Naive thymus-derived CD4-positive, alpha-beta T cell (primary cell): ENCODE data around the gene ZNF132. TPM values are rescaled to one million over a fixed set of nuclear protein-coding genes. Genes with fewer than 3 reads are reported as not detected.
A peak's percentile ranks its signal among the peaks of the same experiment; 100 is the strongest.

Source experiments
- ATAC-seq: fragments of 150-1000 bp; cut with Tn5 transposase; 2 replicates; pipeline ENCODE4 v1.10.0; 2021; ENCODE audit warnings: mild to moderate bottlenecking, moderate library complexity
- CTCF ChIA-PET: fragments of 350-600 bp; sonication (Branson Sonifier 250); formaldehyde crosslinking; loops from one replicate; lab custom pipeline; 2021; ENCODE audit warnings: antibody characterized with exemption; lab: Charles Lee
- POLR2A ChIA-PET: fragments of 350-600 bp; sonication (Branson Sonifier 250); formaldehyde crosslinking; loops from one replicate; lab custom pipeline; 2021; ENCODE audit warnings: antibody characterized with exemption, inconsistent platforms; lab: Charles Lee
- DNase-seq, 9 donors: peaks; one replicate each; pipeline versions ENCODE4 v3.0.0 to v3.0.0-alpha.2; 2020 to 2022; ENCODE audit warnings: mixed read lengths in 1 of 9
- H3K27ac ChIP-seq: one replicate; pipeline ENCODE4 v1.7.0; 2013; ENCODE audit warnings: mild to moderate bottlenecking, low read depth, low read length, moderate library complexity
- H3K27me3 ChIP-seq, 2 donors: one replicate each; pipeline ENCODE4 v1.7.0; 2013; ENCODE audit warnings: low read length in 2 of 2, mild to moderate bottlenecking in 2 of 2, moderate library complexity in 2 of 2; ENCODE audit not compliant: control insufficient read depth in 2 of 2, insufficient read depth in 2 of 2
- H3K36me3 ChIP-seq, 3 experiments: 1 replicate in 2 of 3; 2 replicates in 1 of 3; pipeline ENCODE4 v1.7.0; 2013; ENCODE audit warnings: low read length in 3 of 3, mild to moderate bottlenecking in 3 of 3, moderate library complexity in 1 of 3; ENCODE audit not compliant: insufficient read depth in 3 of 3, control insufficient read depth in 2 of 3
- H3K4me1 ChIP-seq, 2 donors: one replicate each; pipeline ENCODE4 v1.7.0; 2013; ENCODE audit warnings: low read length in 2 of 2, mild to moderate bottlenecking in 2 of 2, moderate library complexity in 1 of 2; ENCODE audit not compliant: control insufficient read depth in 2 of 2, insufficient read depth in 2 of 2
- H3K4me3 ChIP-seq: 2 replicates; pipeline ENCODE4 v1.7.0; 2013; ENCODE audit warnings: mild to moderate bottlenecking, low read length
- H3K9me3 ChIP-seq, 3 experiments: 1 replicate in 2 of 3; 2 replicates in 1 of 3; pipeline ENCODE4 v1.7.0; 2013; ENCODE audit warnings: low read length in 3 of 3; ENCODE audit not compliant: control insufficient read depth in 2 of 3
- H3K27ac Mint-ChIP-seq, 9 donors: one replicate each; pipeline ENCODE4 v1.8.0; 2020 to 2022; ENCODE audit warnings: mixed read lengths in 9 of 9, mild to moderate bottlenecking in 8 of 9, moderate library complexity in 5 of 9, inconsistent platforms in 2 of 9
- H3K27me3 Mint-ChIP-seq, 5 donors: one replicate each; pipeline ENCODE4 v1.8.0; 2021 to 2022; ENCODE audit warnings: mixed read lengths in 5 of 5, mild to moderate bottlenecking in 1 of 5
- H3K36me3 Mint-ChIP-seq, 5 donors: one replicate each; pipeline ENCODE4 v1.8.0; 2020 to 2022; ENCODE audit warnings: mixed read lengths in 5 of 5, mild to moderate bottlenecking in 3 of 5, inconsistent platforms in 1 of 5
- H3K4me1 Mint-ChIP-seq, 7 donors: one replicate each; pipeline ENCODE4 v1.8.0; 2020 to 2022; ENCODE audit warnings: mixed read lengths in 7 of 7, mild to moderate bottlenecking in 3 of 7, inconsistent platforms in 1 of 7
- H3K4me3 Mint-ChIP-seq, 10 donors: one replicate each; pipeline ENCODE4 v1.8.0; 2020 to 2022; ENCODE audit warnings: mild to moderate bottlenecking in 10 of 10, mixed read lengths in 10 of 10, moderate library complexity in 6 of 10, inconsistent platforms in 2 of 10
- H3K9me3 Mint-ChIP-seq, 11 donors: one replicate each; pipeline ENCODE4 v1.8.0; 2020 to 2022; ENCODE audit warnings: mixed read lengths in 11 of 11, mild to moderate bottlenecking in 4 of 11, inconsistent platforms in 1 of 11, moderate library complexity in 1 of 11
- intact Hi-C, 2 donors: fragments of 100-400 bp; cut with micrococcal nuclease; formaldehyde crosslinking; loops; one replicate each; pipeline ENCODE4 v1.15.1; 2023
- polyA plus RNA-seq, 2 donors: library from polyadenylated mRNA; unstranded; fragments of 300-500 nt; fragmentation: Illumina TruSeq; gene quantifications; one replicate each; pipeline ENCODE4 v1.2.3, GENCODE V29; 2021
- total RNA-seq, 6 experiments: library from RNA in 5 of 6; stranded (reverse) in 5 of 6; gene quantifications; 1 replicate in 5 of 6; 2 replicates in 1 of 6; pipeline ENCODE4 v1.2.3 and lab custom pipeline; 2021 to 2026

ZNF132 gene
- total and polyA plus RNA-seq, 7 experiments from 2014 or later: 1.2 to 12.9 (median 3.6) TPM

- ChIA-PET POLR2A (interaction anchor here (1.2 kb wide), 1 partner anchor 97 kb away, joined by 3 read pairs; the partner anchor contains the start of gene ZNF497), CTCF (no interaction called here)
- DNase-seq: no peak
- no peaks in the 10 kb centered on the region for H3K27me3 Mint-ChIP-seq
- Histone ChIP-seq H3K36me3 (peaks cover 0 to 16% (median 0%) of the 10 kb centered on the region in 3 experiments), H3K27ac (no peak overlapping the region), H3K9me3 (no peaks in the 10 kb centered on the region), H3K4me3 (no peak overlapping the region), H3K4me1 (no peaks in the 10 kb centered on the region), H3K27me3 (no peaks in the 10 kb centered on the region)
- peaks cover 0 to 21% (median 14%) of the 10 kb centered on the region in 5 donors for H3K36me3 Mint-ChIP-seq
- no peak overlapping the region for H3K27ac Mint-ChIP-seq
- H3K4me3 Mint-ChIP-seq: no peak overlapping the region
- peaks cover 0 to 2% (median 0%) of the 10 kb centered on the region in 7 donors for H3K4me1 Mint-ChIP-seq
- intact Hi-C loops: no loop called here
- H3K9me3 Mint-ChIP-seq: no peaks in the 10 kb centered on the region
- ATAC-seq: no peak
Measured at GRCh38 chr19:58460039-58460438, 20.1 kb upstream of the ZNF132 start.

- no peak overlapping the region for H3K27ac Mint-ChIP-seq
- POLR2A ChIA-PET: no interaction called here
- Histone ChIP-seq H3K4me1 (peaks cover 0 to under 1% of the 10 kb centered on the region in 2 donors), H3K4me3 (no peak overlapping the region), H3K9me3 (no peaks in the 10 kb centered on the region), H3K36me3 (peaks cover 0 to 27% (median 0%) of the 10 kb centered on the region in 3 experiments), H3K27me3 (no peaks in the 10 kb centered on the region), H3K27ac (no peak overlapping the region)
- peaks cover 0 to 31% (median 18%) of the 10 kb centered on the region in 5 donors for H3K36me3 Mint-ChIP-seq
- ATAC-seq: no peak
- H3K4me1 Mint-ChIP-seq: peaks cover 8 to 16% (median 13%) of the 10 kb centered on the region in 7 donors
- no peak for DNase-seq
- no peak overlapping the region for H3K4me3 Mint-ChIP-seq
- peaks cover 0 to 1% (median 0%) of the 10 kb centered on the region in 11 donors for H3K9me3 Mint-ChIP-seq
- peaks cover 0 to 2% (median 0%) of the 10 kb centered on the region in 5 donors for H3K27me3 Mint-ChIP-seq
- intact Hi-C loops: no loop called here
- CTCF ChIA-PET: no interaction called here
Measured at GRCh38 chr19:58456111-58456510, 16.2 kb upstream of the ZNF132 start.

- intact Hi-C loops: no loop called here
- no peak overlapping the region for H3K4me3 ChIP-seq
- no peak overlapping the region for H3K27ac ChIP-seq
- H3K4me1 Mint-ChIP-seq: peaks cover 14 to 23% (median 19%) of the 10 kb centered on the region in 7 donors
- peaks cover 0 to 27% (median 0%) of the 10 kb centered on the region in 3 experiments for H3K36me3 ChIP-seq
- ATAC-seq: no peak
- peaks cover 0 to 5% (median 0%) of the 10 kb centered on the region in 5 donors for H3K27me3 Mint-ChIP-seq
- H3K27me3 ChIP-seq: no peaks in the 10 kb centered on the region
- H3K4me1 ChIP-seq: peaks cover 0 to 4% of the 10 kb centered on the region in 2 donors
- no peak overlapping the region for H3K27ac Mint-ChIP-seq
- DNase-seq: no peak
- no peaks in the 10 kb centered on the region for H3K9me3 ChIP-seq
- CTCF ChIA-PET: no interaction called here
- H3K4me3 Mint-ChIP-seq: peak overlapping the region in 1 of 10 donors; percentile 44
- POLR2A ChIA-PET: no interaction called here
- peaks cover 0 to 2% (median 0%) of the 10 kb centered on the region in 11 donors for H3K9me3 Mint-ChIP-seq
- peaks cover 0 to 31% (median 18%) of the 10 kb centered on the region in 5 donors for H3K36me3 Mint-ChIP-seq
Measured at GRCh38 chr19:58455306-58455705, 15.4 kb upstream of the ZNF132 start.

- peaks cover 0 to 6% (median 0%) of the 10 kb centered on the region in 3 experiments for H3K9me3 ChIP-seq
Measured at GRCh38 chr19:58453743-58454142, 13.8 kb upstream of the ZNF132 start.

GRCh38 chr19:58451358-58452101, 11.6 kb upstream of the ZNF132 start, which contains the start of gene ZNF324B:
Gene ZNF324B (plus strand): TSS chr19:58451622. CDS start chr19:58453702, 2,080 bp downstream.
- CTCF ChIA-PET: interaction anchor here (0.6 kb wide), 1 partner anchor 14 kb away, joined by 3 read pairs; no protein-coding TSS in a partner anchor
- peak within 1 kb of the TSS; percentile 81 for H3K27ac ChIP-seq
- peak; percentile 99 for ATAC-seq
- peaks cover 0 to 7% (median 0%) of the 10 kb centered on the region in 3 experiments for H3K9me3 ChIP-seq
- POLR2A ChIA-PET: interaction anchor here (0.6 to 1.2 kb wide), 8 partner anchors 9 to 601 kb away, joined by 3 to 5 read pairs (median 3); partner anchors contain the start of genes ZNF132, ZNF274 and ZNF584
- H3K4me3 ChIP-seq: peak within 1 kb of the TSS; percentile 63
- DNase-seq: peak; percentile 90 to 97 (median 94)
- no peaks in the 10 kb centered on the region for H3K27me3 ChIP-seq
- Mint-ChIP-seq H3K4me3 (peak within 1 kb of the TSS; percentile 85 to 98 (median 88)), H3K4me1 (peaks cover 12 to 23% (median 19%) of the 10 kb centered on the region in 7 donors), H3K27ac (peak within 1 kb of the TSS in 8 of 9 donors; percentile 2 to 90 (median 71)), H3K27me3 (peaks cover 8 to 26% (median 17%) of the 10 kb centered on the region in 5 donors), H3K9me3 (peaks cover 0 to 19% (median 8%) of the 10 kb centered on the region in 11 donors), H3K36me3 (peaks cover 0 to 17% (median 12%) of the 10 kb centered on the region in 5 donors)
- intact Hi-C loops: loop anchor here (1.0 to 5.0 kb wide), 18 partner anchors 11 to 1209 kb away; partner anchors contain the start of genes ZNF132 (in 2 of the 2), ZNF446 (in 2 of the 2), ZNF584 (in 2 of the 2) and ZNF837 (in 2 of the 2)
- H3K4me1 ChIP-seq: peaks cover 0 to 4% of the 10 kb centered on the region in 2 donors
- H3K36me3 ChIP-seq: peaks cover 0 to 20% (median 0%) of the 10 kb centered on the region in 3 experiments

More at GRCh38 chr19:58453743-58454142, 13.8 kb upstream of the ZNF132 start:
- Histone ChIP-seq H3K4me1 (peaks cover 0 to 4% of the 10 kb centered on the region in 2 donors), H3K4me3 (no peak overlapping the region), H3K27me3 (no peaks in the 10 kb centered on the region), H3K36me3 (peaks cover 0 to 27% (median 0%) of the 10 kb centered on the region in 3 experiments), H3K27ac (no peak overlapping the region)
- Mint-ChIP-seq H3K36me3 (peaks cover 0 to 28% (median 15%) of the 10 kb centered on the region in 5 donors), H3K9me3 (peaks cover 0 to 8% (median 3%) of the 10 kb centered on the region in 11 donors), H3K27ac (no peak overlapping the region), H3K4me3 (peak overlapping the region in 5 of 10 donors; percentile 19 to 78 (median 27)), H3K4me1 (peaks cover 12 to 23% (median 19%) of the 10 kb centered on the region in 7 donors), H3K27me3 (peaks cover 0 to 9% (median 5%) of the 10 kb centered on the region in 5 donors)
- ATAC-seq (no peak), DNase-seq (no peak)
- intact Hi-C loops: loop anchor here (5.0 kb wide), 2 partner anchors 1171 to 1211 kb away; partner anchors contain the start of genes ZNF460 (in 1 of the 2) and ZNF805 (in 1 of the 2)
- ChIA-PET POLR2A (interaction anchor here (0.9 to 1.5 kb wide), 3 partner anchors 14 to 109 kb away, joined by 3 read pairs; partner anchors contain the start of gene ZNF132), CTCF (interaction anchor here (0.6 to 1.0 kb wide), 2 partner anchors 12 to 68 kb away, joined by 3 read pairs; no protein-coding TSS in a partner anchor)
